Activated T-cell treated with anti-CD3 and anti-CD28 coated beads, Interleukin-2, amount 50 U/mL, for 1 hour (primary cell): Measurements from ENCODE around the gene KCNJ10.

Experiments used
- DNase-seq: peaks from one replicate; pipeline ENCODE4 v3.0.0-alpha.2; 2020

KCNJ10 gene

DNA sequence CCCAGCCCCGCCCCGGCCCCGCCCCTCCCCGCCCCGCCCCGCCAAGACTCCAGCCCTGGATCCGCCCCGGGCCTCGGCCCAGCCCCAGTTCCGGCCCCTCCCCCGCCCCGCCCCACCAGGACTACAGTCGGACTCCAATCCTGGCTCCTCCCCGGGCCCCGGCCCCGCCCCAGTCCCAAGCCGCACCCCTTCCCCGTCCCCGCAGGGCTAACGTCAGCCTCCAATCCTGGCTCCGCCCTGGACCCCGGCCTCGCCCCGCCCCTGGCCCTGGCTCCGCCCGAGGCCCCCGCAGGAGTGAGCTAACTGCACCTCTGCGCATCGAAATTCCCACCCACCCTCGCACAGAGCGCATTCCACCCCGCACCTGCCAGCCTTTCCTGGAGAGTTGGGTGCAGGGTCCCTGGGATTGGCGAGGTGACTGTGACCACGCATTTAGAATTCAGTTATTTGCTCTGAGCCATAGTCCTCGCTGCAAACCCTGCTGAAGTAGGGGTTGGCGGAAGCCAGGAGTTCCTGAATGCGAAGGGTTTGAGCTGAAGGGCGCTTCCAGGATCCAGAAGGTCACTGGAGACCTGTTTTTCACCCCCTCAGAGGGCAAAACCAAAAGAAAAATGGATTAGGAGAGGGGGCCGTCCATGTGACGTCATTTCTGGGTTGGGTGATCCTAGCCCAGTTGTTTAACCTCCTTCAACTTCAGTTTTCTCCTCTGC is 29.0 kb upstream of the KCNJ10 start:
- peak; percentile 99 for DNase-seq

DNA sequence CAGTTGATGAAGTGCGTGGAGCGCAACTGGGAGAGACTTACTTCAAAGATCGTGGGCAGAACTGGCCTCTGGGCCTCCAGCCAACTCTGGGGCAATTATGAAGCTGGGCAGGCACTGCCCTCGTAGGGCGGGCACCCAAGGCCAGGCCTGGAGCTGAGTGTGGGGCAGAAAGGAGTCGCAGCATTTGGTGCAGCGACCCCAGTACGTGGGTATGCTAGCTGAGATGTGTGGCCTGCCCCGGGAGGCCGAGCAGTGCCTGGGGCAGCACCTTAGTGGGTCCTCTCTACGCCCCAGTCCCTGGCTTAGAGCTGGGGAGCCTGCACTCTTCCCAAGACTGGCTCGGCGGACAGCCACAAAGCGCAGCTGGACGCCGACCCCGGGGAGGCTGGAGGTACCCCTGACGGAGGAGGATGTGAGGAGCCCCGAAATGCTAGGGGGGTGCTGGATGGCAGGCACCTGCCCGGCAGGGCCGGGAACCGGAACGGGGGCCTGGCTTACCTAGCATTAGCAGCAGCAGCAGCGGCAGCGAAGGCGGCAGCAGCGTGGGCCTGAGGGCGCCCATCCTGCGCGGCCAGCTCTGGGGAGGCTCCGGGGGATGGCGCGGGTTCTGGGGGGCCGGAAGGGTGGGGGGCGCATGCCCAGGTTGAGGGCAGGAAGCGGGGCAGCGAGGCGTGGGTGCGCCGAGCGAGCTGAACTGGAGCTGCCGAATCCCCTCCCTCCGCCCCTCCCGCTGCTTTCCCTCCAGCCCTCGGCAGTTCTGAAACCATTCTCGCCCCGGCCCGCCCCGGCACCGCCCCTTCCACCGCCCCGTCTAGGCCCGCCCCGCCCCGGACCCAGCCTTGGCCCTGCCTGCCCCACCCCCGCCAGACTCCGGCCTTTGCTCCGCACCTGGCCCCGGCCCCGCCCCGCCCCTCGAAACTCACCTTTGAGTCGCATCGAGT is 28.2 kb upstream of the KCNJ10 start, which contains the start of gene IGSF8:
IGSF8 (minus strand) TSS at position 709 of the 941 bp plus-strand sequence; CDS start at position 562, 147 bp downstream.
- DNase-seq: peak; percentile 94

DNA sequence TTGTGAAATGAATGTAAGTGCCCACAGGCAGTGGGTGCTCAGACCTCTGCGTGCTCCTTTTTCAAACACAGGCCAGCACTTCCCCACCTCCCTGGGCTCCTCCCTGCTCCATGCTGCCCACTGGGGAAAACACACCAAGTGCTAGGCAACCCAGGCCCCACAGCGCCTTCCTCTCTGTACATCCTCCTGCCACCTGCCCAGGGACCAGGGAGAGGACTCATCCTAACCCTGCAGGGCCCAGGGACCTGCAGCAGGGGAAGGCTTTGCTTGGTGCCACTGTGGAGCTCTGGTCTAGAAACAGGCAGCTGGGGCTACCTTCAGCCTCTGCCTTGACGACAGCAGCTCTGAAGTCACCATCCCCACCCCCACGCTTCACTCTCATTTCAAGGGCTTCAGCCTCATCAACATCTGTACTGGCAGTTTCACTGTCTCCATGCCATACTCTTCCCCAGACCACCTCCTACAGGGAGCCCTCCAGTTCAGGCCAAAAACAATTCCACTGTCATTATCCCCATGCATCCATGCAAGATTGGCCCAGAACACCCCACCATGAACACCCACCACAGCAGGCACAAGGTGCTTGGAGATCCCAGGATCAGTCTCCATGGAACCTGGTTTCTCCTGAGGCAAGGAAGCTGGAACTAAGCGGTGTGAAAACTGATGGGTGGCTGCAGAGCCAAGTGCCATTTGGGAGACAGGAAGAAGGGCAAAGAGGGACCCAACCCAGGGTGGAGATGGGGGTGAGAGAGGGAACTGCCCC is 27.4 kb upstream of the KCNJ10 start:
- DNase-seq: no peak

DNA sequence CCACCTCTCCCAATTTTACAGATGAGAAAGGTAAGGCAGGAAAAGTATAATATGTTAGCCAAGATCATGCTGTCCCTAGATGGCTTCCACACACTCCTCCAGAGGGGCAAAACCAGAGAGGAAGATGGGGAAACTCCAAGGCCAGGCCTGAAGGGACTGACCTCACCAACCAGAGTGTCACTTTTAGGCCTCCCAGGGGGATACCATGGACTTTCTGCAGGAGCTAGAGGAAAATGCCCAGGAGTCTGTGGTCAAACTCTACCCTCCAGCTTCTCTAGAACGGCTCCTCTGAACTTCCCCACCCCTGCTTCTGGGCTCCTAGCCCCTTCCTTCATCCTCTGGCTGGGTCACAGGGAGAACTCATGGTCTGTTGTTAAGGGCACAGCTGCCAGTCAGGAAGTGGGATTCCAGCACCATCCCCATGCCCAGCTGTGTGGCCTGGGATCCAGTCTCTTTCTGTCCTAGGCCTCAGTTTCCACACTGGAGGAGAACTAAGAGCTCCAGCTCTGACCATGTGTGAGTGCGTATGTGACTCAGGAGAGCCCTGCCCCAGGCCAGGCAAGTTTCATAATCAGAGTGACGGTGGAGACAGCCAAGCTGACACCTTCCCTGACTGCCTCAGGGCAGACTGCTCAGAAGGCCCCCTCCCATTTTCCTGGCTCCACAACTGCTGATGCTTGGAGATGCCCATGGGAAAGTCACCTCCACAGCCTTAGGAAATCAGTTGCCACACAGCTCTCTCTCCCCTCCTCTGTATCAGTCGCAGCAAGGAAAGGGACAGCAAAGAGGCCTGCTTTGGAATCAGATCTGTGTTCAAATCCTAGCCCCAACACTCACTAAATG is 26.5 kb upstream of the KCNJ10 start:
- DNase-seq: no peak

DNA sequence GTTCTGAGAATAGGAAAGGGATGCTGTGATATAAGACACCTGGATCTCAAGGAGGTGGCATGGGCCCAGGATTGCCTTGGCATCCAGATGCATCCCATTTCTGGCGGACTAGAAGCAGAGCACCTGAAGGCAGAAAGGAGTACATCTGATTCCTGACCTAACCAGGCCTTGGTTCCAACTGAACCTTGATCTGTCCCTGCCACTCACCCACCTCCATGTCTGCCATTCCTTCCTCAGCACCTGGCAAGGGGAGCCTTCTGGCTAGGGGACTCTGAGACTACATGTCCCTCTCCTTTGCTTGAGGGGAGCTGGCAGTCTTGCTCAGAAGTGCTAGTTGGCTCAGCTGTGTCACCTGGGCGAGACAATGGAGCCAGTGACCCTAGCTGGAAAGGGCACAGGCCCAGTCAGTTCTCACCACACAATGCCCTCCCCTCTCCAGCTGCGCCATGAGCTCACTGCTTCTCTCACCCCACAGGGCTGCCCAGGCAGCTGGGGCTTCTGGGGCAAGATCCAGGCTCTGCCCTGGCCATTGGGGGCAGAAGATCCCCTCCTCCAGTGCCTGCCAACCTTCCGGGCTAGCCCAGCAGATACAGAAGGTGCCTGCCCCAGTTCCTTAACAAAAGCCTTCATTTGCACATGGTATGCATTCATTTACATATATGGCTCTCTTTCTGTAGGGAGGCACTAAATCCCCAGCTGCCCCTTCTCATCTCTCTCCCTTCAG is 25.6 kb upstream of the KCNJ10 start:
- no peak for DNase-seq

DNA sequence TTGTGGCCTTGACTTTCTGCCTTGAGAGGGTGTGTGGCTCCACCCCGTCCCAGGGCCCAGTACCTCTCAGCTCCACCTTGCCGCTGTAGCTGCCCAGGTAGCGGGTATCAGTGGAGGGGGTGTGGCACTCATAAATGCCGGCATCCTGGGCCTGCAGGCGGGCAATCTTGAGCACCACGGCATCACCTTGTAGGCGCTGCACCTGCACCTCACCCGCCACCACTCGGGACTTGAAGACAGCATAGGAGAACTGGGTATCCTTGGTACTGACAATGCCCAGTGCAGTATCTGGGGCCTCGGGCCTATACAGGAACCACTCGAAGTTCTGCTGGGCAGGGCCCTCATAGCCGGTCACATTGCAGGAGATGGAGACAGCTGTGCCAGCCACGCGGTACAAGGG is 24.8 kb upstream of the KCNJ10 start:
- DNase-seq: no peak

DNA sequence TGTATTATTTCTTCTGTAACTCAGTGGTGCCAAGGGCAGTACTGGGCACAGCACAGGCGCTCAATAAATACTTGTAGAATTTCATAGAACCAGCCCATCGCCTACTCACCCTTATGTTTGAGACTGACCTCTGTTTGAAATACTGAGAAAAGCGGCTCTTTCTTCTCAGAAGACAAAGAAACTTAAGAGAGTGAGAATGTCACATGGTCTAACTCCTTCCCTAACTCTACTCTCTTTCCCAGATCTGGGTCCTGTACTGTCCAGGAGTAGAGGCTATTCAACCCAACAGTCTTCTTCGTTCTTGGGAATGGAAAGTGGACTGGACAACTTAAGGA is 24.3 kb upstream of the KCNJ10 start:
- no peak for DNase-seq

DNA sequence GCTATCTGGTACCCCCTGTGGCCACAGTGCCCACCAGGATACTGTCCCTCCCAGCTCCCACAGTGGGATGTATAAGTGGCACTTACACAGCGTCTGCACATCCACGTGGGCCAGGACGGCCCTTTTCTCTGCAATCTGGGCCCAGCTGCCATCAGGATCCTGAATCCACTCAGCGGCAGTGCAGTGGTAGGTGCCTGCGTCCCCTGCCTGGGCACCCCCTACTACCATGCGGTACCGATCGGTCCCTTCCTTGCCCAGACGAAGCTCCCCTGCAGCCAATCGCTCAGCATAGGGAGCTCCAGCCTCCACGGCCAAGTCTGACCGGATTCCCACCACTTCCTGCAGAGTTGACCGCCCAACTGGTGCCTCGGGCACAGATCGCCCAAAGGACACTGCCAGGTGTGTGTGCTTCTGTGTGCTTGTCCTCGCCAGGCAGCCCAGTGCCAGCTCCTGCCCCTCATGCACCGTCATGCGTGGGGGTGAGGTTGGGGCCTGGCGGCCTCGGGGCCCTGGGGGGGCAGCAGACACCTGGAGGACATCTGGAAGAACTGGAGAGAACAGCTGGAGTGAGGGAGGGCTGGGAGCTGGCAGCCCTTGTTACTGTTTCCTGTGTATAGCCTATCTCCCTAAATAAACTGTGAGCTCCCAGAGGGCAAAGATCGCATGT is 23.8 kb upstream of the KCNJ10 start:
- no peak for DNase-seq

DNA sequence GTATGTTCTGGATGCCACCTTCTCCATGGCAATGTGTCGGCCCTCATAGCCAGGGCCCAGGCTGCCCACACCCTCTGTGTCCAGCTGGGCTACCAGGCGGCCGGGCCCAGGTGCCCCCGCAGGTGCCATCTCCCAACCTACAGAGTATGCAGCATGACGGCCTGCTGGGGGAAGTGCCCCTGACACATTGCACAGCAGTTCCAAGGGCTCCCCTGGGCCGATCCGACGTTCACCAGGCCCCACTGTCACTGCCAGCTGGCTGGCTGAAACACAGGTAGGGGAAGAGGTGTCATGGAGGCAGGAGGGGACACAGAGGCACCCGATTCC is 23.1 kb upstream of the KCNJ10 start:
- no peak for DNase-seq

DNA sequence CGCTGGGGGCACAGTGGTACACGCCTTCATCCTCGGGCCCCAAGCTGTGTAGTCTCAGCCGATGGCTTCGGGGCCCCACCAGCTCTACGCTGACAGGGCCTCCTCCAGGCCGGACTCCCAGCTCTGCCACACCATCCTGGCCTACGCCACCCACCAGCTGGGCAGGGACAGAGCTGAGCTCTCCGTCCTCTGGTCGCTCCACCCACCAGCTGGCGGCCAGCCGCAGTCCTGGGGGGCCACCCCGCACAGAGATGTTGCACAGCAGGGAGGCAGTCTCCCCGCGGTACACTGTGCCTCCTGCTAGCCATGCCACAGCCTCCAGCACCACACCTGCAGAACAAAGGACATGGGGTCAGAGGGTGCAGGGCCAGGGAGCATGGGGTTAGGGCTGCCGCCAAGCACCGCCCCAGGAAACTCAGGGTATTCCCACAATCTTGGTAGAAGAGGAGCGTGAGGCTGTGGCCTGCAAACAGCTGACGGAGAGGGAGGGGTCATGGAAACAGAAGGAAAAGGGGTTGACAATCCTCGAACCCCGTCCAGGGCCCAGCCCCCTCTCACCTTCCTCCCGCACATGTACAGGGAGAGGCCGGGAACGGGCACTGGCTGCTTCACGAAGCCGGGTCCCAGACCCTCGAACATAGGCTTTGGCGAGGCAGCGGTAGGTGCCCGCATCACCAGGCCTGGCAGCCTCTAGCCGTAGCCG is 22.6 kb upstream of the KCNJ10 start:
- DNase-seq: no peak

DNA sequence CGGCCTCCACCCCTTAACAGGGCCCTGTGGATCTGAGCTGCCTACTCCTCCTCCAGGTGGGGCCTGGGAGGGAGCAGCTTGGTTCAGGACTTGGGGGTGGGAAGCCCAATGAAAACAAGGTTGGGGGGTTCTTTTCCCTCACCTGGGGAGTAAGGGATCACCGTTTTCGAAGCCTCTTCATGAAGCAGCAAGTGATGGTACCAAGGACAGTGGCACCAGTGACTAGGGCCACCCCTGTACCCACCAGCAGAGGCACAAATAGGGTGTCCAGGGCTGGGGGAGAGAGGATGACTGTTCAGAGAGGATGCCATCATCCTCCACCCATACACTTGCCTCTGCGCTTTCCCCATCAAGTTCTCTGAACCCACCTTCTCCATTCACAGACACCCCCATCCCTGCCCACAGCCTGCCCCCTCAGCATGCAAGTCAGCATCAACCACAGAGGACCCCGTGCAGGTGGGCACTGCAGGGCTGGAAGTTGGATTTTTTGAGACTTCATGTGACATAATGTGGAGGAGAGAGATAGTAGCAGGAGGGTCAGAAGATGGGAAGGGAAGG is 21.8 kb upstream of the KCNJ10 start:
- no peak for DNase-seq

DNA sequence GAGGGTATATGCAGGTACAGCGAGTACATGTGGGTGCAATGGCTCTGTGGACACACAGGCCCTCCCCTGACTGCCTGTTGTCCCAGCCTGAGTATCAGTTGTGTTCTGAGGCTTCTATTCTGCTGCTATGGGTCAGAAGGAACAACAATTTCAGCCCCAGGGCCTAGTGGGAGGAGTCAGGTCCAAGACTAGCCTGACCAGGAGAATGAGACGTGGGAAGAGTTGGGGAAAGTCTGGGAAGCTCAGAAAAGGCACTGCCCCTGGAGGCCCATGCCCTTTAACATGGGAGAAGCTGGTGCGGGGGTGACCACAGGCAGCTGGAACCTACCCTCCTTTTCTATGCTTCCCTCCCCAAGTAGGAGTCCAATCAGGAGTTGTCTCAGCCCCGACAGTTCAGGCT is 20.8 kb upstream of the KCNJ10 start:
- no peak for DNase-seq

DNA sequence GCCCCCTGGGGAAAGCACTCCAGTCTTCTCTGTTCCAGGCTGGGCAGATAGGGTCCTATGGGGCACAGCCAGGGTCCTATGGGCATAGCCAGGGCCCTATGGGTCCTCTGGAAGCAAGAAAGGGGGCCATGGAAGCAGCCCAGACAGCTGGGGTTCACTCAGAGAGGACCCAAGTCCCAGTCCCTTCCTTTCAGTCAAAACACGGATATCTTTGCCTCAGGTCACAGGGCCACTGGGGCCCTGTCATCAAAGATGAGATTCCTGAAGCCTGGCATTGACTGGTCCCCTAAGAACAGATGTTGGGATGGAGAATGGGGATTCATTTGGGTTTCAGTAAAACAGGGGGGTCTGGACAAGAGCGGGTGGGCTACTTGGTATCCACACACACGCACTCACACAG is 19.9 kb upstream of the KCNJ10 start:
- DNase-seq: no peak

DNA sequence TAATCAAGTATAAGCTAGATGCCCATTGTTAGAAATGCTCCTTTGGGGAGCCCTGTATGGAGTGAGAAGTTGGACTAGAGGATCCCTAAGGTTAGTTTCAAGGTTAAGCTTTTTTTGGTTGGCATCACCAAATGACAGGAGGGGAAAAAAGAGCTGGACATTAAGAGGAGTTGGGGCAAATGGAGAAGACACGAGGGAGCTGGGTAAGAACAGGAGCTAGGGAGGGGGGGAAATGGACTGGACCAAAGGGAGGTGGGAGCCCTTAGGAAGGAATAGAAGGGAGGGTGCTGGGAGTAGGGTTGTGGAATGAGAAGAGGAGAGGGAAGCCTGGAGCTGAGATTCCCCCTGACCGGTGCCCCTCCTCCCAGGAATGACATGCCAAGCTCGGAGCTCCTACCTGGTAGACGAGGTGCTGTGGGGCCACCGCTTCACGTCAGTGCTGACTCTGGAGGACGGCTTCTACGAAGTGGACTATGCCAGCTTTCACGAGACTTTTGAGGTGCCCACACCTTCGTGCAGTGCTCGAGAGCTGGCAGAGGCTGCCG is 17.2 kb upstream of the KCNJ10 start:
- DNase-seq: no peak

DNA sequence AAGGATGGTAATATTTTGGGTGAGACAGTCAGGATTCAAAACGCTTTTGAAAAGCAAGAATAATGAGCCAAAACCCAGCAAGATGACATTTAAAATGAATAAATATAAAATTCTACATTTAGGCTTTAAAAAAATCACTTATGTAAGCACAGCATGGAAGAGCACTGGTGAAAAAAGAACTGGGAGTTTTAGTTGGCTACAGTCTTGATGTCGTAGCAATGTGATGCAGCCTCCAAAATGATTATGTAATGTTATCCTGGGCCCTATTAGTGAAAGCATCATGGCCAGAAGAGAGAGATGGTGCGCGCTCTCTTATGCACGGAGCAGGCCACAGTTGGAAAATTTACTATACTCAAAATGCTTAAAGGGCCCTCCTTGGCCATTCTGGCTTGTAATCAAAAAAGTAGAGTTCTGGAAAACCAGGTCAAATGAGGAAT is 16.5 kb upstream of the KCNJ10 start:
- DNase-seq: no peak

DNA sequence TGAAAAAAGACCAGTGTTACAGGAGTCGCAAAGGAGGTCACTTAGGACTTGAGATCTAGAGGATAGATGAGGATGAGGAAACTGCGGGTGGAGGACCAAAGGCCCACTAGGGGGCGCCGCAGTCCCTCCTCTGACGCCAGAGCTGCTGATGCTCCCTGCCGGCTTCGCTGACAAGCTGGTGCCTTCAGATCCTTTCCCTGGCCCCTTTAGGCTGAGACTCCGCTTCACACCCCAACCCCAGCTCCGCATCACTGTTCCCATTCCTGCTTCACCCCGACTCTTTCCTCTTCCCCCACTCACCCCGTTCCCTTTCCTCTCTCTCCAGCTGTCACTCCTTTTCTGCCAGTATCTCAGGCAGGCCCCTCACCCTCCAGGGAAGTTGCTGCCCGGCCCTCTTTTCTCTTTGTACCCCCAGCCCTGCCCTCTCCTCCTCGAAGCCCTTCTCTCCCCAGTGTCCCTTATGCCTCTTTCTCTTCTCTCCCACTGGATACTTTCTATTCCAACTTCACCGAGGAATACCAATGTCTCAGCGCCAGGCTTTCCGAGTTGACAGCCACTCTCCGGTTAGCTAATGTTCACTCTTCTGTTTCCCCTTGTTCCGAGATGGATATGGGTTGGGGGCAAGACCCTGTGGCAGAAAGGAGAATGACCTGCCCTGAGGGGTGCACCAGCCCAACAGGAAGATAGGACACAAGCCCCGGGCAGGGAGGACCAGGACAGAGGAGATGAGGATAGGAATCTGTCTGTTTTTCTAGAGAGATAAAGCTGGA is 15.9 kb upstream of the KCNJ10 start:
- peak; percentile 81 for DNase-seq

DNA sequence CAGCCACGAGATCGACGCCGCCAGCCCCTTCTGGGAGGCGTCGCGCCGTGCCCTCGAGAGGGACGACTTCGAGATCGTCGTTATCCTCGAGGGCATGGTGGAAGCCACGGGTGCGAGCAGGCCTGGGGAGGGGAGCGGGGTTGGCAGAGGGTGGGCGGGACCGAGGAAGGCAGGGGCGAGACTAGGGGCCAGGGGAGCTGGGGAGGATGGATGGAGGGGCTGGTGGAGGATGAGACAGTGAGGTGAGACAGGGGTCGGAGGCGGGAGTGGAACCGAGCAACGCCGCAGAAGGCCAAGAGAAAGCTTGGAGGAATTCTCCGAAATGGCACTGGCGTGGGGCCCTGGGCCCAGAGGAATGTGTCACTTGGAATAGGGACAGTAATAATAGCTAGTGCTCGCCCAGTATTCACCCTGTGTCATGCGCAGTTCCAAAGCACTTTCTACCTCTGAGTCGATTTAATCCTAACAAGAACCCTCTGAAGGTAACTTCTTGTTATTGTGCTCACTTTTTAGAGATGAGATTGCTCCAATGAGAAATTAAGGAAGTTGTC is 14.9 kb upstream of the KCNJ10 start:
- DNase-seq: no peak

DNA sequence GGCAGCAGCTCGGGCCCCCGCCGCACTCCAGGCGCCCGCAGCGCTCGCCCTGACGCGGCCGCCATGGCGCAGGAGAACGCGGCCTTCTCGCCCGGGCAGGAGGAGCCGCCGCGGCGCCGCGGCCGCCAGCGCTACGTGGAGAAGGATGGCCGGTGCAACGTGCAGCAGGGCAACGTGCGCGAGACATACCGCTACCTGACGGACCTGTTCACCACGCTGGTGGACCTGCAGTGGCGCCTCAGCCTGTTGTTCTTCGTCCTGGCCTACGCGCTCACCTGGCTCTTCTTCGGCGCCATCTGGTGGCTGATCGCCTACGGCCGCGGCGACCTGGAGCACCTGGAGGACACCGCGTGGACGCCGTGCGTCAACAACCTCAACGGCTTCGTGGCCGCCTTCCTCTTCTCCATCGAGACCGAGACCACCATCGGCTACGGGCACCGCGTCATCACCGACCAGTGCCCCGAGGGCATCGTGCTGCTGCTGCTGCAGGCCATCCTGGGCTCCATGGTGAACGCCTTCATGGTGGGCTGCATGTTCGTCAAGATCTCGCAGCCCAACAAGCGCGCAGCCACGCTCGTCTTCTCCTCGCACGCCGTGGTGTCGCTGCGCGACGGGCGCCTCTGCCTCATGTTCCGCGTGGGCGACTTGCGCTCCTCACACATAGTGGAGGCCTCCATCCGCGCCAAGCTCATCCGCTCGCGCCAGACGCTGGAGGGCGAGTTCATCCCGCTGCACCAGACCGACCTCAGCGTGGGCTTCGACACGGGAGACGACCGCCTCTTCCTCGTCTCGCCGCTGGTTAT is 14.2 kb upstream of the KCNJ10 start:
- DNase-seq: peak; percentile 81
